IMR-90 (cell line): ENCODE measurements around the gene ZNF584. TPM values are rescaled to one million over a fixed set of nuclear protein-coding genes. Genes with fewer than 3 reads are reported as not detected.

Source experiments
- ATAC-seq: fragments of 200-7000 bp; cut with Tn5 transposase; 2 replicates; pipeline ENCODE4 v1.9.1; 2020; ENCODE audit warnings: low read depth, mild to moderate bottlenecking, moderate library complexity
- BruUV-seq: library from RNA; stranded (reverse); fragments of 400-500 nt; replicated peaks from 2 replicates; lab custom pipeline; 2021; lab: Mats Ljungman, UMichigan
- CTCF ChIA-PET: fragments of 300-600 bp; formaldehyde crosslinking; extraction: SDS; loops from one replicate; lab custom pipeline; 2021; ENCODE audit warnings: antibody characterized with exemption; lab: Yijun Ruan, JAX
- POLR2A ChIA-PET: fragments of 300-600 bp; sonication (Branson Sonifier 250); formaldehyde crosslinking; loops from one replicate; lab custom pipeline; 2022; ENCODE audit warnings: antibody characterized with exemption; ENCODE audit not compliant: unreplicated experiment; lab: Charles Lee
- DNase-seq: peaks from one replicate; pipeline ENCODE4 v3.0.0; 2013
- H2AFZ ChIP-seq: replicated peaks from 2 replicates; pipeline ENCODE3; 2013; ENCODE audit warnings: low read length, mild to moderate bottlenecking; ENCODE audit not compliant: poor library complexity
- H2AK5ac ChIP-seq: 2 replicates; pipeline ENCODE4 v1.6.1; 2013; ENCODE audit warnings: low read depth, low read length, inconsistent platforms
- H2AK9ac ChIP-seq: replicated peaks from 2 replicates; pipeline ENCODE3; 2013; ENCODE audit warnings: mild to moderate bottlenecking, low read depth, low read length, moderate library complexity; ENCODE audit not compliant: poor library complexity
- H2BK120ac ChIP-seq: 2 replicates; pipeline ENCODE4 v1.6.1; 2013; ENCODE audit warnings: low read depth, low read length, inconsistent platforms
- H2BK15ac ChIP-seq: 3 replicates; pipeline ENCODE4 v1.6.1; 2013; ENCODE audit warnings: low read depth, low read length, inconsistent platforms
- H2BK20ac ChIP-seq: 2 replicates; pipeline ENCODE4 v1.6.1; 2013; ENCODE audit warnings: low read depth, mild to moderate bottlenecking, inconsistent platforms, low read length, moderate library complexity
- H2BK5ac ChIP-seq: 2 replicates; pipeline ENCODE4 v1.6.1; 2013; ENCODE audit warnings: mild to moderate bottlenecking, low read depth, low read length, inconsistent platforms; ENCODE audit not compliant: poor library complexity, severe bottlenecking
- H3K14ac ChIP-seq: replicated peaks from 2 replicates; pipeline ENCODE4 v1.6.1; 2013; ENCODE audit warnings: low read depth, low read length, inconsistent platforms
- H3K18ac ChIP-seq: 2 replicates; pipeline ENCODE4 v1.6.1; 2013; ENCODE audit warnings: low read depth, low read length, control low read depth
- H3K23ac ChIP-seq: 2 replicates; pipeline ENCODE4 v1.6.1; 2013; ENCODE audit warnings: low read depth, low read length, inconsistent platforms
- H3K27ac ChIP-seq: 2 replicates; pipeline ENCODE4 v1.5.1; 2013; ENCODE audit warnings: mild to moderate bottlenecking, control low read depth, low read length; ENCODE audit not compliant: insufficient read depth
- H3K27me3 ChIP-seq: 2 replicates; pipeline ENCODE4 v1.6.1; 2013; ENCODE audit warnings: low read length; ENCODE audit not compliant: control insufficient read depth, insufficient read depth
- H3K36me3 ChIP-seq: 2 replicates; pipeline ENCODE4 v1.6.1; 2013; ENCODE audit warnings: low read length, mixed read lengths; ENCODE audit not compliant: control insufficient read depth, insufficient read depth
- H3K4ac ChIP-seq: 2 replicates; pipeline ENCODE4 v1.6.1; 2013; ENCODE audit warnings: low read depth, low read length, inconsistent platforms
- H3K4me1 ChIP-seq: 2 replicates; pipeline ENCODE4 v1.6.1; 2013; ENCODE audit warnings: low read length, mixed read lengths; ENCODE audit not compliant: control insufficient read depth, insufficient read depth
- H3K4me2 ChIP-seq: 2 replicates; pipeline ENCODE4 v1.6.1; 2013; ENCODE audit warnings: low read depth, mild to moderate bottlenecking, control low read depth, low read length, moderate library complexity
- H3K4me3 ChIP-seq: 2 replicates; pipeline ENCODE4 v1.5.1; 2013; ENCODE audit warnings: low read depth, mild to moderate bottlenecking, control low read depth, low read length, moderate library complexity; ENCODE audit not compliant: insufficient read depth
- H3K56ac ChIP-seq: 2 replicates; pipeline ENCODE4 v1.6.1; 2013; ENCODE audit warnings: low read length, inconsistent platforms; ENCODE audit not compliant: insufficient read depth; ENCODE audit errors: extremely low read depth
- H3K79me1 ChIP-seq, 2 experiments: 2 replicates each; pipeline ENCODE4 v1.6.1; 2013; ENCODE audit warnings: low read length in 2 of 2, inconsistent platforms in 1 of 2, low read depth in 1 of 2
- H3K9ac ChIP-seq: 2 replicates; pipeline ENCODE4 v1.6.1; 2013; ENCODE audit warnings: low read depth, low read length, control low read depth
- H3K9me1 ChIP-seq: 2 replicates; pipeline ENCODE4 v1.6.1; 2013; ENCODE audit warnings: low read length, inconsistent platforms; ENCODE audit not compliant: insufficient read depth
- H3K9me3 ChIP-seq: 2 replicates; pipeline ENCODE4 v1.6.1; 2013; ENCODE audit warnings: low read length; ENCODE audit not compliant: control insufficient read depth, insufficient read depth
- H4K20me1 ChIP-seq: 2 replicates; pipeline ENCODE4 v1.6.1; 2013; ENCODE audit warnings: low read length, inconsistent platforms; ENCODE audit not compliant: insufficient read depth
- H4K5ac ChIP-seq: 2 replicates; pipeline ENCODE4 v1.6.1; 2013; ENCODE audit warnings: mild to moderate bottlenecking, low read depth, low read length, control low read depth
- H4K8ac ChIP-seq, 2 experiments: 2 replicates each; pipeline ENCODE4 v1.6.1; 2013; ENCODE audit warnings: low read depth in 2 of 2, low read length in 2 of 2, control low read depth in 1 of 2, inconsistent platforms in 1 of 2
- H4K91ac ChIP-seq: 2 replicates; pipeline ENCODE4 v1.6.1; 2013; ENCODE audit warnings: low read depth, low read length, inconsistent platforms; ENCODE audit not compliant: insufficient read depth
- CEBPB ChIP-seq: IDR thresholded peaks from 2 replicates; pipeline ENCODE4 v1.6.1; 2012; ENCODE audit warnings: low read depth, low read length, improper control_type of control experiment
- MAZ ChIP-seq: IDR thresholded peaks from 2 replicates; pipeline ENCODE4 v1.6.1; 2012; ENCODE audit warnings: low read depth, mild to moderate bottlenecking, low read length, improper control_type of control experiment, moderate library complexity, borderline replicate concordance
- NFE2L2 ChIP-seq: fragments of 150-350 bp; IDR thresholded peaks from 2 replicates; pipeline ENCODE4 v1.6.1; 2016; ENCODE audit warnings: low read depth, mild to moderate bottlenecking, low read length
- RFX5 ChIP-seq: IDR thresholded peaks from 2 replicates; pipeline ENCODE4 v1.8.0; 2012; ENCODE audit warnings: low read depth, mild to moderate bottlenecking, low read length, moderate library complexity
- SMC3 ChIP-seq: fragments of 150-350 bp; IDR thresholded peaks from 2 replicates; pipeline ENCODE4 v1.6.1; 2016; ENCODE audit warnings: low read depth, mild to moderate bottlenecking, antibody characterized with exemption, low read length, moderate library complexity
- WGBS, 2 experiments: methylation state at CpG; one replicate each; pipeline versions ENCODE4 v1.1.5 to v1.1.7; 2013; ENCODE audit warnings: missing lambda C conversion rate in 2 of 2; ENCODE audit not compliant: insufficient read length in 1 of 2; ENCODE audit errors: extremely low coverage in 2 of 2; 5-methylcytosine and 5-hydroxymethylcytosine counted together
- dilution Hi-C: fragments of 300-500 bp; cut with HindIII; formaldehyde crosslinking; loops from one replicate; pipeline ENCODE4 v1.14.3; 2018; ENCODE audit warnings: low sequenced_read_pairs; ENCODE audit not compliant: unreplicated experiment
- in situ Hi-C: fragments of 300-500 bp; cut with MboI; formaldehyde crosslinking; loops from 3 replicates; pipeline ENCODE4 v1.14.3; 2019; ENCODE audit warnings: low sequenced_read_pairs, inconsistent platforms, mixed read lengths
- intact Hi-C: fragments of 100-400 bp; cut with micrococcal nuclease; formaldehyde crosslinking; loops from 2 replicates; pipeline ENCODE4 v1.10.0; 2022
- polyA plus RNA-seq, 3 experiments: library from polyadenylated mRNA; depleted of rRNA; stranded (reverse); fragments of >200 nt; gene quantifications; 2 replicates each; pipeline ENCODE4 v1.2.3, GENCODE V29; 2012; ENCODE audit warnings: low replicate concordance in 1 of 3
- total RNA-seq: library from RNA; depleted of rRNA; stranded (reverse); fragments of >200 nt; gene quantifications from 2 replicates; pipeline ENCODE4 v1.2.3, GENCODE V29; 2012
- TF ChIP-seq, protein P1 (sequence below): conservative IDR thresholded peaks from 2 replicates; pipeline ENCODE4 v1.5.1; 2012; ENCODE audit warnings: mild to moderate bottlenecking, low read depth, low read length, improper control_type of control experiment

ZNF584 gene
- total and polyA plus RNA-seq, 2 of the 4 experiments (the other 2 are of a cell fraction) = 11.6 to 15.4 TPM

- ChIA-PET CTCF (no interaction called here), POLR2A (no interaction called here)
- TSS peak; percentile 43 for BruUV-seq
- Histone ChIP-seq H3K27ac (no peak overlapping the region; the same call in 1 of the 2 replicates), H3K4ac (peak overlapping the region; percentile 86; the same call in 1 of the 2 replicates), H3K79me1 (peaks cover 26 to 43% of the 10 kb centered on the region in 2 experiments), H3K4me1 (peaks cover 13% of the 10 kb centered on the region), H3K9me1 (peaks cover 21% of the 10 kb centered on the region), H2BK5ac (peak overlapping the region; percentile 31), H2BK120ac (no peak overlapping the region), H2BK15ac (no peak overlapping the region), H4K8ac (peak overlapping the region in 1 of 2 experiments; percentile 96; a peak in 2 of 4 replicates), H4K20me1 (peaks cover 12% of the 10 kb centered on the region), H2BK20ac (no peak overlapping the region), H4K5ac (no peak overlapping the region), H3K36me3 (no peaks in the 10 kb centered on the region), H3K9me3 (no peaks in the 10 kb centered on the region), H3K9ac (peak overlapping the region; percentile 96), H3K4me3 (peak overlapping the region; percentile 95; the same call in 1 of the 2 replicates), H2AK5ac (peak overlapping the region; percentile 88), H3K18ac (no peak overlapping the region), H2AK9ac (peak overlapping the region; percentile 82), H3K27me3 (no peaks in the 10 kb centered on the region), H3K56ac (no peak overlapping the region), H3K14ac (no peak overlapping the region; the same call in 1 of the 2 replicates), H4K91ac (no peak overlapping the region), H3K4me2 (peak overlapping the region; percentile 98), H2AFZ (peak overlapping the region; percentile 91), H3K23ac (peak overlapping the region; percentile 63)
- ATAC-seq = no peak
- TF ChIP-seq SMC3 (no peak), RFX5 (no peak), MAZ (no peak), NFE2L2 (no peak), CEBPB (no peak)
- TF ChIP-seq, protein P1, sequence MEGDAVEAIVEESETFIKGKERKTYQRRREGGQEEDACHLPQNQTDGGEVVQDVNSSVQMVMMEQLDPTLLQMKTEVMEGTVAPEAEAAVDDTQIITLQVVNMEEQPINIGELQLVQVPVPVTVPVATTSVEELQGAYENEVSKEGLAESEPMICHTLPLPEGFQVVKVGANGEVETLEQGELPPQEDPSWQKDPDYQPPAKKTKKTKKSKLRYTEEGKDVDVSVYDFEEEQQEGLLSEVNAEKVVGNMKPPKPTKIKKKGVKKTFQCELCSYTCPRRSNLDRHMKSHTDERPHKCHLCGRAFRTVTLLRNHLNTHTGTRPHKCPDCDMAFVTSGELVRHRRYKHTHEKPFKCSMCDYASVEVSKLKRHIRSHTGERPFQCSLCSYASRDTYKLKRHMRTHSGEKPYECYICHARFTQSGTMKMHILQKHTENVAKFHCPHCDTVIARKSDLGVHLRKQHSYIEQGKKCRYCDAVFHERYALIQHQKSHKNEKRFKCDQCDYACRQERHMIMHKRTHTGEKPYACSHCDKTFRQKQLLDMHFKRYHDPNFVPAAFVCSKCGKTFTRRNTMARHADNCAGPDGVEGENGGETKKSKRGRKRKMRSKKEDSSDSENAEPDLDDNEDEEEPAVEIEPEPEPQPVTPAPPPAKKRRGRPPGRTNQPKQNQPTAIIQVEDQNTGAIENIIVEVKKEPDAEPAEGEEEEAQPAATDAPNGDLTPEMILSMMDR = peak; percentile 39
- dilution Hi-C loops = no loop called here
- DNase-seq = no peak
- 40% methylated on average over 2 of the region's 10 CpGs; no CpG with 5 or more reads in 1 of the 2 experiments for WGBS, 2 experiments
- in situ Hi-C loops = no loop called here
- intact Hi-C loops = no loop called here
These were observed 1.4 kb upstream of the ZNF584 start for GRCh38 chr19:58406818-58407657.
